Neuronal stem cell (in vitro differentiated cells): ENCODE results near the gene LPCAT1.

ENCODE experiments used
- DNase-seq: peaks from one replicate; pipeline ENCODE4 v3.0.0-alpha.2; 2013; ENCODE audit warnings: low spot score
- H2AFZ ChIP-seq: one replicate; pipeline ENCODE4 v1.6.1; 2013; ENCODE audit warnings: mild to moderate bottlenecking, low read length, inconsistent platforms
- H2AK5ac ChIP-seq: 2 replicates; pipeline ENCODE4 v1.6.1; 2013; ENCODE audit warnings: low read depth, mild to moderate bottlenecking, inconsistent platforms, low read length, moderate library complexity, mixed read lengths
- H2BK120ac ChIP-seq: 2 replicates; pipeline ENCODE4 v1.6.1; 2013; ENCODE audit warnings: low read depth, mild to moderate bottlenecking, inconsistent platforms, low read length, moderate library complexity, mixed read lengths
- H2BK12ac ChIP-seq: one replicate; pipeline ENCODE4 v1.6.1; 2013; ENCODE audit warnings: low read length, inconsistent platforms
- H2BK15ac ChIP-seq: 2 replicates; pipeline ENCODE4 v1.6.1; 2013; ENCODE audit warnings: mild to moderate bottlenecking, low read length, inconsistent platforms, mixed read lengths
- H2BK5ac ChIP-seq: one replicate; pipeline ENCODE4 v1.6.1; 2013; ENCODE audit warnings: inconsistent platforms, mild to moderate bottlenecking, low read length, moderate library complexity
- H3K14ac ChIP-seq: one replicate; pipeline ENCODE4 v1.6.1; 2013; ENCODE audit warnings: low read length, inconsistent platforms
- H3K18ac ChIP-seq: 2 replicates; pipeline ENCODE4 v1.6.1; 2013; ENCODE audit warnings: low read length, inconsistent platforms
- H3K23ac ChIP-seq: 2 replicates; pipeline ENCODE4 v1.6.1; 2013; ENCODE audit warnings: low read depth, mild to moderate bottlenecking, mixed read lengths, low read length, inconsistent platforms; ENCODE audit not compliant: poor library complexity
- H3K27ac ChIP-seq: replicated peaks from 3 replicates; pipeline ENCODE4 v1.5.1; 2013; ENCODE audit warnings: low read length, inconsistent platforms
- H3K27me3 ChIP-seq, 3 experiments: 2 replicates each; pipeline ENCODE4 v1.6.1; 2013; ENCODE audit warnings: low read length in 3 of 3, mild to moderate bottlenecking in 2 of 3, inconsistent platforms in 1 of 3, low read depth in 1 of 3, mixed read lengths in 1 of 3, moderate library complexity in 1 of 3; ENCODE audit not compliant: control insufficient read depth in 3 of 3, insufficient read depth in 3 of 3
- H3K36me3 ChIP-seq, 2 donors: replicated peaks in 1 of 2; 2 replicates each; pipeline ENCODE4 v1.6.1; 2013; ENCODE audit warnings: low read length in 2 of 2; ENCODE audit not compliant: control insufficient read depth in 2 of 2, insufficient read depth in 2 of 2
- H3K4ac ChIP-seq: 2 replicates; pipeline ENCODE4 v1.6.1; 2013; ENCODE audit warnings: inconsistent platforms, mild to moderate bottlenecking, low read length, moderate library complexity
- H3K4me1 ChIP-seq, 2 donors: 1 replicate in 1 of 2; 2 replicates in 1 of 2; pipeline ENCODE4 v1.6.1; 2013; ENCODE audit warnings: low read length in 2 of 2, low read depth in 1 of 2; ENCODE audit not compliant: control insufficient read depth in 2 of 2, insufficient read depth in 1 of 2
- H3K4me2 ChIP-seq: one replicate; pipeline ENCODE4 v1.6.1; 2013; ENCODE audit warnings: mild to moderate bottlenecking, low read length, inconsistent platforms; ENCODE audit not compliant: insufficient read depth, poor library complexity, severe bottlenecking
- H3K4me3 ChIP-seq, 2 donors: 2 replicates each; pipeline ENCODE4 v1.5.1; 2013; ENCODE audit warnings: low read length in 2 of 2, mild to moderate bottlenecking in 2 of 2, inconsistent platforms in 1 of 2, moderate library complexity in 1 of 2
- H3K79me1 ChIP-seq: one replicate; pipeline ENCODE4 v1.6.1; 2013; ENCODE audit warnings: low read depth, mild to moderate bottlenecking, inconsistent platforms, low read length, moderate library complexity
- H3K9ac ChIP-seq: one replicate; pipeline ENCODE4 v1.6.1; 2013; ENCODE audit warnings: mild to moderate bottlenecking, low read depth, low read length, inconsistent platforms; ENCODE audit not compliant: poor library complexity
- H3K9me3 ChIP-seq, 2 donors: replicated peaks in 1 of 2; 2 replicates each; pipeline versions ENCODE3 to v1.6.1; 2013; ENCODE audit warnings: low read length in 2 of 2, mild to moderate bottlenecking in 2 of 2, inconsistent platforms in 1 of 2, low read depth in 1 of 2, mixed read lengths in 1 of 2, moderate library complexity in 1 of 2; ENCODE audit not compliant: control insufficient read depth in 2 of 2, insufficient read depth in 1 of 2
- H4K8ac ChIP-seq: one replicate; pipeline ENCODE4 v1.6.1; 2013; ENCODE audit warnings: low read depth, mild to moderate bottlenecking, inconsistent platforms, low read length, moderate library complexity
- H4K91ac ChIP-seq: one replicate; pipeline ENCODE4 v1.6.1; 2013; ENCODE audit warnings: low read length, low read depth, mild to moderate bottlenecking, inconsistent platforms; ENCODE audit not compliant: poor library complexity
- WGBS, 2 donors: extraction: QIAGEN DNeasy Blood & Tissue Kit; methylation state at CpG; one replicate each; pipeline ENCODE4 v1.1.7; 2013; ENCODE audit warnings: missing lambda C conversion rate in 2 of 2, mixed read lengths in 1 of 2; ENCODE audit not compliant: insufficient read length in 2 of 2, insufficient replicate concordance in 1 of 2; ENCODE audit errors: extremely low coverage in 2 of 2; 5-methylcytosine and 5-hydroxymethylcytosine counted together

Gene LPCAT1

DNA sequence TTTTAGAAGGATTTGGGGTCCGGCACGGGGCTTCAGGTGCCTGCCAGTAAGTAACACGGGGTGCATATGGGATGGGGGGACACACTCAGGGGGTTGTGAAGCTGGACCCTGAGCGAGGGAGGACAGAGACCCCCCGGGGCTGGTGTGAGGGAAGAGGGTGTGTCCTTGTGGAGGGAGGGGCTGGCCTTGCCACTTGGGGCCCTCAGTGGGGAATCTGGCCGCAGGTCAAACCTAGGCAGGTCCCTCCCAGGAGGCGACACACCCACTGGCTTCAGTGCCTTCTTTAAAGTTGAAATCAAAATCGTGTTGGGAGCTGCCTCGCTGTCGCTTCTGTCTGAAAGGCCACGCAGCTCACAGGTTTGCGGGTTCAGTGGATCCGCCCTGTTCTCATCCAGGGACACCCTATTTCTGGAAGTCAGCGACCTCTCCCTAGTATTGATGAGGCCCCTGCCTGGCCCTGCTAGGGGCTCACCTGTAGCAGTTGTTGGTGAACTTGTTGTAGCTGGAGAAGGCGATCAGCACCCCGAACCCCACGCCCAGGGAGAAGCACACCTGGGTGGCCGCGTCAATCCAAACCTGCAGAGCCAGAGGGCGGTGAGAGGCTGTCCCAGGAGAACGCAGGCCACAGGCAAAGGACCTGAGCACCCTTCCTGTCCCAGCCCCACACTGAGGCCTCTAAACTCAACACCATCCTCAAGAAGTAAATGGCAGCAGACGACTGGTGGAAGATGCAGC is 108.0 kb downstream of the LPCAT1 start:
- Histone ChIP-seq H4K91ac (no peak overlapping the region), H3K79me1 (no peaks in the 10 kb centered on the region), H2BK12ac (no peak overlapping the region), H2BK15ac (no peak overlapping the region), H2AFZ (no peak overlapping the region), H3K14ac (peak overlapping the region; percentile 72), H4K8ac (no peak overlapping the region), H3K9me3 (peaks cover 0 to 2% of the 10 kb centered on the region in 2 donors), H3K27ac (no peak overlapping the region), H3K4ac (no peak overlapping the region), H3K4me2 (no peak overlapping the region), H2BK120ac (peak overlapping the region; percentile 31), H3K23ac (peak overlapping the region; percentile 55), H2AK5ac (no peak overlapping the region), H3K4me1 (no peaks in the 10 kb centered on the region), H3K18ac (peak overlapping the region; percentile 11), H3K27me3 (peaks cover 0 to 26% (median 0%) of the 10 kb centered on the region in 3 experiments), H2BK5ac (no peak overlapping the region), H3K36me3 (no peaks in the 10 kb centered on the region), H3K9ac (no peak overlapping the region), H3K4me3 (no peak overlapping the region)
- DNase-seq = no peak
- WGBS, 2 donors = no CpG with 5 or more reads among the region's 22 CpGs

- H3K23ac ChIP-seq = peak overlapping the region; percentile 60
- peaks cover 0 to 2% of the 10 kb centered on the region in 2 donors for H3K9me3 ChIP-seq
- no peak overlapping the region for H2BK15ac ChIP-seq
- no peak overlapping the region for H3K18ac ChIP-seq
- no peak overlapping the region for H2AK5ac ChIP-seq
- H2BK12ac ChIP-seq = peak overlapping the region; percentile 46
- H3K4me2 ChIP-seq = no peak overlapping the region
- H3K4me3 ChIP-seq = no peak overlapping the region
- H3K36me3 ChIP-seq = no peaks in the 10 kb centered on the region
- no peak overlapping the region for H3K27ac ChIP-seq
- no peak overlapping the region for H3K9ac ChIP-seq
- H4K8ac ChIP-seq = no peak overlapping the region
- H3K4me1 ChIP-seq = no peaks in the 10 kb centered on the region
- no peak overlapping the region for H2BK5ac ChIP-seq
- no peak overlapping the region for H4K91ac ChIP-seq
- H3K79me1 ChIP-seq = peaks cover 2% of the 10 kb centered on the region
- H3K4ac ChIP-seq = no peak overlapping the region
- H2AFZ ChIP-seq = no peak overlapping the region
- no peak overlapping the region for H2BK120ac ChIP-seq
- H3K27me3 ChIP-seq = peaks cover 0 to 33% (median 1%) of the 10 kb centered on the region in 3 experiments
- no CpG with 5 or more reads among the region's 13 CpGs for WGBS, 2 donors
- no peak for DNase-seq
- no peak overlapping the region for H3K14ac ChIP-seq
Observed at GRCh38 chr5:1415059-1415425, 108.7 kb downstream of the LPCAT1 start.

DNA sequence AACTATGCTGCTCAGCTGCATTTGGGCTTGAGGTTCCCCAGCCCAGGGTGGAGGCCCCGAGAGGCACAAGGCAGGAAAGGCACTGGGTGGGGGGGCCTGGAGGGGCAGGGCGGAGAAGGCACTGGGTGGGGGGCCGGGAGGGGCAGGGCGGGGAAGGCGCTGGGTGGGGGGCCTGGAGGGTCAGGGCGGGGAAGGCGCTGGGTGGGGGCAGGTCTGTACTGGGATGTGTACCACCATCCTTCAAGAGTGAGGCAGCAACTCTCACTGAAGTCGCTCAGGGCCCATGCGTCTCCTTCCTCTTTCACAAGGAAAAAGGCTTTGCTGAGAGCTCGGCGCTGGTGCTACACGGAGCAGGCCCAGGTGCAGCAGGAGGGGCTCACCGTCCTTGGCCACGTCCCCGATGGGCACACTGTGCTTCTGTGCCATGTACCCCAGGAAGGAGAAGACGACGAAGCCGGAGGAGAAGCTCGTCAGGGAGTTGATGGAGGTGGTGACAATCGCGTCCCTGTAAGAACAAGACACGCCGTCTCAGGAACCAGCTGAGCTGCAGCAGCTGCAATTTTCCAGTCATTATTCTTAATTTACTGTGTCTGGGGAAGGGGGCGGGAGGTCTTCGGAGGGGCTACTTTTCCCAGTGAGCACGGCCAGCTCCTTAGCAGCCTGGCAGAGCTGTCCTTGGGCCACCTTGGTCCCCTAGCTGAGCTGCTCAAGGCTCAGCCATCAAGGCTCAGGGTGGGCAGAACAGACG is 109.3 kb downstream of the LPCAT1 start:
- Histone ChIP-seq H3K18ac (no peak overlapping the region), H4K8ac (no peak overlapping the region), H2AFZ (no peak overlapping the region), H3K9me3 (peaks cover 0 to 2% of the 10 kb centered on the region in 2 donors), H3K4me1 (peaks cover 0 to 1% of the 10 kb centered on the region in 2 donors), H3K9ac (no peak overlapping the region), H2BK120ac (no peak overlapping the region), H2BK5ac (no peak overlapping the region), H3K4me2 (no peak overlapping the region), H2AK5ac (no peak overlapping the region), H4K91ac (no peak overlapping the region), H2BK15ac (no peak overlapping the region), H3K14ac (peak overlapping the region; percentile 82), H3K27me3 (peaks cover 0 to 38% (median 1%) of the 10 kb centered on the region in 3 experiments), H3K23ac (peak overlapping the region; percentile 96), H2BK12ac (no peak overlapping the region), H3K4ac (no peak overlapping the region), H3K79me1 (peaks cover 2% of the 10 kb centered on the region), H3K4me3 (no peak overlapping the region), H3K36me3 (no peaks in the 10 kb centered on the region), H3K27ac (no peak overlapping the region)
- DNase-seq = no peak
- no CpG with 5 or more reads among the region's 27 CpGs for WGBS, 2 donors

- Histone ChIP-seq H3K4ac (no peak overlapping the region), H3K27me3 (peaks cover 0 to 38% (median 1%) of the 10 kb centered on the region in 3 experiments), H3K4me1 (peaks cover 0 to 2% of the 10 kb centered on the region in 2 donors), H3K23ac (peak overlapping the region; percentile 96), H2BK5ac (no peak overlapping the region), H2AK5ac (no peak overlapping the region), H3K4me3 (no peak overlapping the region), H4K91ac (no peak overlapping the region), H3K79me1 (peaks cover 2% of the 10 kb centered on the region), H4K8ac (peak overlapping the region; percentile 43), H3K9me3 (peaks cover 0 to 2% of the 10 kb centered on the region in 2 donors), H3K18ac (peak overlapping the region; percentile 64), H2BK12ac (no peak overlapping the region), H3K14ac (peak overlapping the region; percentile 82), H2AFZ (no peak overlapping the region), H3K9ac (no peak overlapping the region), H2BK120ac (no peak overlapping the region), H2BK15ac (no peak overlapping the region), H3K4me2 (no peak overlapping the region), H3K36me3 (no peaks in the 10 kb centered on the region), H3K27ac (no peak overlapping the region)
- DNase-seq = no peak
- no CpG with 5 or more reads among the region's 23 CpGs for WGBS, 2 donors
Observed at GRCh38 chr5:1413611-1414241, 110.0 kb downstream of the LPCAT1 start.
